ENCODE results near the gene CGNL1.

DNA sequence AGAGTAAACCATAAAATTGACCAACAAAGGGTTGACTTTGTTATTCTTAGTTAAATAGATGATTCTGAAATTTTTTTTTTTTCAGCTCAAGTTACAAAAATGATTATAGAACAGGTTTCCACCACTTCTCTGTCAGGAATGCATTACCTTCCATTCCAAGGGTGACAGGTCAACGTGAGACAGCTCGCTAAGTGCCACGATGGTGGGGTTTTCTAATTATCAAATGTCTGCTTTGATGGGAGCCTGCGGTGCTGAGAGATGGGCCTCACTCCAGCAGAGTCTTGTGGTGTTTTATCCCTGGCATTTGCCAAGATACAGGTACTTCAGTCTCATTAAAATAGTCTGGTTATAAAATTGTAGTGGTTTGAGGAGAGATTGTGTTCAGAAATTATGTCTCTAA, 80.3 kb downstream of the CGNL1 start:
- no peak for TF ChIP-seq EZH2 (optimal IDR thresholded peaks at IDR 0.05; ENCODE audit: low read depth, low read length)
- TF ChIP-seq EZH2phosphoT487 (IDR thresholded peaks at IDR 0.05; ENCODE audit: low read length): no peak
